CD14-positive monocyte (primary cell): Measurements from ENCODE around the gene HOXB5. TPM values are rescaled to one million over a fixed set of nuclear protein-coding genes. Genes with fewer than 3 reads are reported as not detected.

ENCODE experiments used
- DNase-seq, 3 donors: peaks; one replicate each; pipeline ENCODE4 v3.0.0-alpha.2; 2011 to 2022
- H2AFZ ChIP-seq: 2 replicates; pipeline ENCODE4 v1.6.0; 2012; ENCODE audit warnings: mild to moderate bottlenecking, low read depth, low read length, inconsistent platforms; ENCODE audit not compliant: insufficient read depth, poor library complexity, severe bottlenecking
- H3K27ac ChIP-seq, 2 donors: 1 replicate in 1 of 2; 2 replicates in 1 of 2; pipeline ENCODE4 v1.5.1; 2012 to 2013; ENCODE audit warnings: low read length in 2 of 2, control low read depth in 1 of 2, inconsistent platforms in 1 of 2, low read depth in 1 of 2, mild to moderate bottlenecking in 1 of 2
- H3K27me3 ChIP-seq, 2 donors: one replicate each; pipeline versions ENCODE4 v1.6.0 to v1.6.1; 2011 to 2013; ENCODE audit warnings: low read length in 2 of 2; ENCODE audit not compliant: control insufficient read depth in 2 of 2, insufficient read depth in 2 of 2
- H3K36me3 ChIP-seq, 2 donors: replicated peaks in 1 of 2; 1 replicate in 1 of 2; 2 replicates in 1 of 2; pipeline versions ENCODE4 v1.5.1 to v1.6.1; 2012 to 2013; ENCODE audit warnings: low read length in 2 of 2, control low read depth in 1 of 2, inconsistent platforms in 1 of 2, mild to moderate bottlenecking in 1 of 2; ENCODE audit not compliant: insufficient read depth in 2 of 2, control insufficient read depth in 1 of 2
- H3K4me1 ChIP-seq, 2 donors: 1 replicate in 1 of 2; 2 replicates in 1 of 2; pipeline versions ENCODE4 v1.5.1 to v1.6.1; 2012 to 2013; ENCODE audit warnings: low read length in 2 of 2, control low read depth in 1 of 2, inconsistent platforms in 1 of 2, mild to moderate bottlenecking in 1 of 2, moderate library complexity in 1 of 2; ENCODE audit not compliant: insufficient read depth in 2 of 2, control insufficient read depth in 1 of 2
- H3K4me2 ChIP-seq: replicated peaks from 2 replicates; pipeline ENCODE3; 2012; ENCODE audit warnings: low read length, moderate library complexity, mild to moderate bottlenecking; ENCODE audit not compliant: poor library complexity, severe bottlenecking; ENCODE audit errors: extremely low read depth
- H3K4me3 ChIP-seq, 3 experiments: fragments of 200-600 bp in 1 of 3; sonication (generic) in 1 of 3; replicated peaks in 1 of 3; 1 replicate in 2 of 3; 2 replicates in 1 of 3; pipeline ENCODE4 v1.5.1; 2011 to 2013; ENCODE audit warnings: low read length in 3 of 3, mild to moderate bottlenecking in 3 of 3, control low read depth in 2 of 3, low read depth in 2 of 3, inconsistent platforms in 1 of 3, moderate library complexity in 1 of 3
- H3K79me2 ChIP-seq: 2 replicates; pipeline ENCODE4 v1.6.0; 2012; ENCODE audit warnings: mild to moderate bottlenecking, control low read depth, inconsistent platforms, low read length, moderate library complexity; ENCODE audit not compliant: insufficient read depth
- H3K9ac ChIP-seq: 2 replicates; pipeline ENCODE4 v1.6.0; 2017; ENCODE audit warnings: low read length, mild to moderate bottlenecking; ENCODE audit not compliant: insufficient read depth, poor library complexity, severe bottlenecking
- H3K9me3 ChIP-seq, 2 donors: replicated peaks in 1 of 2; 1 replicate in 1 of 2; 2 replicates in 1 of 2; pipeline versions ENCODE4 v1.5.1 to v1.6.1; 2012 to 2013; ENCODE audit warnings: low read length in 2 of 2, control low read depth in 1 of 2; ENCODE audit not compliant: control insufficient read depth in 1 of 2, insufficient read depth in 1 of 2
- H4K20me1 ChIP-seq: 2 replicates; pipeline ENCODE4 v1.6.0; 2012; ENCODE audit warnings: mild to moderate bottlenecking, low read length, control low read depth, moderate library complexity; ENCODE audit not compliant: insufficient read depth
- H3K27ac Mint-ChIP-seq, 7 donors: one replicate each; pipeline ENCODE4 v1.8.0; 2020; ENCODE audit warnings: mild to moderate bottlenecking in 7 of 7, mixed read lengths in 7 of 7, moderate library complexity in 6 of 7, inconsistent platforms in 2 of 7
- H3K27me3 Mint-ChIP-seq, 3 donors: one replicate each; pipeline ENCODE4 v1.8.0; 2021 to 2022; ENCODE audit warnings: low read depth in 3 of 3, mild to moderate bottlenecking in 3 of 3, mixed read lengths in 3 of 3, moderate library complexity in 3 of 3, inconsistent platforms in 1 of 3
- H3K36me3 Mint-ChIP-seq, 2 donors: one replicate each; pipeline ENCODE4 v1.8.0; 2020; ENCODE audit warnings: mixed read lengths in 2 of 2, inconsistent platforms in 1 of 2, mild to moderate bottlenecking in 1 of 2
- H3K4me1 Mint-ChIP-seq: one replicate; pipeline ENCODE4 v1.8.0; 2020; ENCODE audit warnings: mild to moderate bottlenecking, mixed read lengths
- H3K4me3 Mint-ChIP-seq, 2 donors: one replicate each; pipeline ENCODE4 v1.8.0; 2020; ENCODE audit warnings: mild to moderate bottlenecking in 2 of 2, mixed read lengths in 2 of 2, moderate library complexity in 1 of 2
- H3K9me3 Mint-ChIP-seq, 7 donors: one replicate each; pipeline ENCODE4 v1.8.0; 2020 to 2022; ENCODE audit warnings: mixed read lengths in 7 of 7, mild to moderate bottlenecking in 6 of 7, moderate library complexity in 6 of 7, inconsistent platforms in 2 of 7
- CTCF ChIP-seq: fragments of 200-600 bp; IDR thresholded peaks from one replicate; pipeline ENCODE4 v1.8.0; 2022; ENCODE audit warnings: antibody characterized with exemption, mild to moderate bottlenecking
- WGBS: methylation state at CpG from one replicate; pipeline ENCODE4 v1.1.5; 2013; ENCODE audit warnings: missing lambda C conversion rate; ENCODE audit not compliant: insufficient coverage; 5-methylcytosine and 5-hydroxymethylcytosine counted together
- intact Hi-C, 2 donors: fragments of 100-400 bp; cut with micrococcal nuclease; formaldehyde crosslinking; loops; one replicate each; pipeline versions ENCODE4 v1.15.0 to v1.15.1; 2023
- polyA plus RNA-seq, 3 donors: library from polyadenylated mRNA; depleted of rRNA in 1 of 3; unstranded in 2 of 3; stranded (reverse) in 1 of 3; fragments of 300-500 nt in 2 of 3; fragments of >200 nt in 1 of 3; fragmentation: Illumina TruSeq in 2 of 3; gene quantifications; 1 replicate in 2 of 3; 2 replicates in 1 of 3; pipeline ENCODE4 v1.2.3, GENCODE V29; 2012 to 2021

Gene HOXB5
- polyA plus RNA-seq, 3 donors, result not detected

- Histone ChIP-seq H3K79me2 (no peaks in the 10 kb centered on the region), H3K36me3 (no peaks in the 10 kb centered on the region), H3K4me1 (peaks cover 3 to 8% of the 10 kb centered on the region in 2 donors), H3K27ac (no peak overlapping the region), H3K27me3 (peaks cover 25 to 58% of the 10 kb centered on the region in 2 donors), H3K4me2 (no peak overlapping the region), H3K9ac (no peak overlapping the region), H3K9me3 (no peaks in the 10 kb centered on the region), H4K20me1 (no peaks in the 10 kb centered on the region), H3K4me3 (no peak overlapping the region), H2AFZ (no peak overlapping the region)
- H3K27me3 Mint-ChIP-seq, result peaks cover 57 to 64% (median 58%) of the 10 kb centered on the region in 3 donors
- no peak for DNase-seq
- no peak overlapping the region for H3K27ac Mint-ChIP-seq
- peaks cover 0 to 13% (median 0%) of the 10 kb centered on the region in 7 donors for H3K9me3 Mint-ChIP-seq
- TF ChIP-seq CTCF, result no peak
- H3K4me3 Mint-ChIP-seq, result no peak overlapping the region
- peaks cover 9% of the 10 kb centered on the region for H3K4me1 Mint-ChIP-seq
- H3K36me3 Mint-ChIP-seq, result peaks cover 0 to 14% of the 10 kb centered on the region in 2 donors
- 87% methylated on average over 9 of the region's 14 CpGs for WGBS
- intact Hi-C loops, result no loop called here
These were observed 33.5 kb downstream of the HOXB5 start for GRCh38 chr17:48559840-48560817.

GRCh38 chr17:48559122-48559839 is 34.3 kb downstream of the HOXB5 start:
- H3K27me3 Mint-ChIP-seq, result peaks cover 54 to 73% (median 67%) of the 10 kb centered on the region in 3 donors
- Histone ChIP-seq H3K9ac (no peak overlapping the region), H4K20me1 (no peaks in the 10 kb centered on the region), H3K27me3 (peaks cover 19 to 58% of the 10 kb centered on the region in 2 donors), H2AFZ (no peak overlapping the region), H3K36me3 (no peaks in the 10 kb centered on the region), H3K4me2 (no peak overlapping the region), H3K4me1 (peaks cover 3 to 8% of the 10 kb centered on the region in 2 donors), H3K27ac (no peak overlapping the region), H3K9me3 (no peaks in the 10 kb centered on the region), H3K4me3 (no peak overlapping the region), H3K79me2 (no peaks in the 10 kb centered on the region)
- no peak for DNase-seq
- intact Hi-C loops, result no loop called here
- H3K9me3 Mint-ChIP-seq, result peaks cover 0 to 15% (median 2%) of the 10 kb centered on the region in 7 donors
- peaks cover 14% of the 10 kb centered on the region for H3K4me1 Mint-ChIP-seq
- no peak overlapping the region for H3K27ac Mint-ChIP-seq
- peak overlapping the region in 1 of 2 donors; percentile 23 for H3K4me3 Mint-ChIP-seq
- 91% methylated on average over 9 of the region's 16 CpGs for WGBS
- TF ChIP-seq CTCF, result no peak
- H3K36me3 Mint-ChIP-seq, result peaks cover 2 to 13% of the 10 kb centered on the region in 2 donors
